ENCODE results near the gene HSPG2. TPM values are rescaled to one million over a fixed set of nuclear protein-coding genes. Genes with fewer than 3 reads are reported as not detected.

The HSPG2 gene
- total and polyA plus RNA-seq, 2 donors (not counting 1 experiment from before 2014, with no cell fraction given): 2.0 to 4.5 TPM

DNA sequence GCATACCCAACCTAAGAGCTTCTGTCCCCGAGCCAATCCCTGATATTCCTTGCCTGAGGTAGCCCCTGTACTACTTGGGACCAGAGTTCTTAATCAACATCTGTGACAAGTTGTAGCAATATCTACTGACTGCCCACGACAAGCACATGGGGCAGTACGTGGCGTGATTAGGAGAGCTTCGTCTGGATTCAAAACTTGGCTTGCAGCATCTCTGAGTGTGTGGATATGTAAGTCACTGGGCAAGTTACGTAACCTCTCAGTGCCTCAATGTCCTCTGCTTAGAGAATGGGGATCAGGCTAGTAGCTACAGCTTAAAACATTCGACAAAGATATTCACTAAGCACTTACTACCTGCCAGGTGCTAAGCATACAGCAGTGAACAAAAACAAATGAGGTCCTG, 5.0 kb downstream of the HSPG2 start:
- Mint-ChIP-seq H3K4me1 (peaks cover 9% of the 10 kb centered on the region), H3K4me3 (no peak overlapping the region), H3K27me3 (peaks cover 20% of the 10 kb centered on the region), H3K9me3 (ENCODE audit: insufficient read depth) (no peaks in the 10 kb centered on the region), H3K27ac (no peak overlapping the region)
- H3K9me3 ChIP-seq (ENCODE audit: control extremely low read depth in 1 of 3, control insufficient read depth in 2 of 3, insufficient read depth in 1 of 3, low read length in 2 of 3): peaks cover 0 to 4% (median 0%) of the 10 kb centered on the region in 3 donors
- H3K9ac ChIP-seq (ENCODE audit: low read length): no peak overlapping the region
- peaks cover 6 to 7% of the 10 kb centered on the region in 2 donors for H3K4me1 ChIP-seq (ENCODE audit: control insufficient read depth in 2 of 2, insufficient read depth in 2 of 2, low read length in 2 of 2)
- CTCF ChIA-PET: no interaction called here
- H3K79me2 ChIP-seq (ENCODE audit: control insufficient read depth, insufficient read depth, low read length): no peaks in the 10 kb centered on the region
- 97% methylated on average over 5 of the region's 7 CpGs for WGBS (ENCODE audit: insufficient coverage)
- TF ChIP-seq, protein P1, sequence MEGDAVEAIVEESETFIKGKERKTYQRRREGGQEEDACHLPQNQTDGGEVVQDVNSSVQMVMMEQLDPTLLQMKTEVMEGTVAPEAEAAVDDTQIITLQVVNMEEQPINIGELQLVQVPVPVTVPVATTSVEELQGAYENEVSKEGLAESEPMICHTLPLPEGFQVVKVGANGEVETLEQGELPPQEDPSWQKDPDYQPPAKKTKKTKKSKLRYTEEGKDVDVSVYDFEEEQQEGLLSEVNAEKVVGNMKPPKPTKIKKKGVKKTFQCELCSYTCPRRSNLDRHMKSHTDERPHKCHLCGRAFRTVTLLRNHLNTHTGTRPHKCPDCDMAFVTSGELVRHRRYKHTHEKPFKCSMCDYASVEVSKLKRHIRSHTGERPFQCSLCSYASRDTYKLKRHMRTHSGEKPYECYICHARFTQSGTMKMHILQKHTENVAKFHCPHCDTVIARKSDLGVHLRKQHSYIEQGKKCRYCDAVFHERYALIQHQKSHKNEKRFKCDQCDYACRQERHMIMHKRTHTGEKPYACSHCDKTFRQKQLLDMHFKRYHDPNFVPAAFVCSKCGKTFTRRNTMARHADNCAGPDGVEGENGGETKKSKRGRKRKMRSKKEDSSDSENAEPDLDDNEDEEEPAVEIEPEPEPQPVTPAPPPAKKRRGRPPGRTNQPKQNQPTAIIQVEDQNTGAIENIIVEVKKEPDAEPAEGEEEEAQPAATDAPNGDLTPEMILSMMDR (IDR thresholded peaks at IDR 0.05): no peak
- no peak for TF ChIP-seq EZH2 (IDR thresholded peaks at IDR 0.05; ENCODE audit: borderline replicate concordance, insufficient read depth, low read depth, low read length, poor library complexity, severe bottlenecking)
- DNase-seq (no peak), ATAC-seq (ENCODE audit: low read depth) (no peak)
- no peaks in the 10 kb centered on the region for H4K20me1 ChIP-seq (ENCODE audit: control insufficient read depth, insufficient read depth, low read length, poor library complexity, severe bottlenecking)
- no peak overlapping the region for H2AFZ ChIP-seq (ENCODE audit: insufficient read depth, low read depth, low read length, poor library complexity, severe bottlenecking)
- intact Hi-C loops (cut with micrococcal nuclease): no loop called here
- no peak overlapping the region for H3K4me3 ChIP-seq (ENCODE audit: control extremely low read depth in 1 of 5, extremely low read depth in 1 of 5, insufficient read depth in 1 of 5, low read depth in 2 of 5, low read length in 4 of 5)
- H3K4me2 ChIP-seq (replicated peaks; ENCODE audit: low read depth, low read length, poor library complexity, severe bottlenecking): no peak overlapping the region
- no peak overlapping the region for H3K27ac ChIP-seq (ENCODE audit: low read length in 2 of 2)
- H3K36me3 ChIP-seq (replicated peaks in 1 of 2; ENCODE audit: control extremely low read depth in 1 of 2, control insufficient read depth in 1 of 2, extremely low read depth in 1 of 2, insufficient read depth in 2 of 2, low read length in 1 of 2): no peaks in the 10 kb centered on the region
- peaks cover 0 to 28% (median 4%) of the 10 kb centered on the region in 4 experiments for H3K27me3 ChIP-seq (replicated peaks in 1 of 4; ENCODE audit: control extremely low read depth in 1 of 4, control insufficient read depth in 3 of 4, insufficient read depth in 4 of 4, low read length in 3 of 4)
- POLR2A ChIA-PET: no interaction called here

DNA sequence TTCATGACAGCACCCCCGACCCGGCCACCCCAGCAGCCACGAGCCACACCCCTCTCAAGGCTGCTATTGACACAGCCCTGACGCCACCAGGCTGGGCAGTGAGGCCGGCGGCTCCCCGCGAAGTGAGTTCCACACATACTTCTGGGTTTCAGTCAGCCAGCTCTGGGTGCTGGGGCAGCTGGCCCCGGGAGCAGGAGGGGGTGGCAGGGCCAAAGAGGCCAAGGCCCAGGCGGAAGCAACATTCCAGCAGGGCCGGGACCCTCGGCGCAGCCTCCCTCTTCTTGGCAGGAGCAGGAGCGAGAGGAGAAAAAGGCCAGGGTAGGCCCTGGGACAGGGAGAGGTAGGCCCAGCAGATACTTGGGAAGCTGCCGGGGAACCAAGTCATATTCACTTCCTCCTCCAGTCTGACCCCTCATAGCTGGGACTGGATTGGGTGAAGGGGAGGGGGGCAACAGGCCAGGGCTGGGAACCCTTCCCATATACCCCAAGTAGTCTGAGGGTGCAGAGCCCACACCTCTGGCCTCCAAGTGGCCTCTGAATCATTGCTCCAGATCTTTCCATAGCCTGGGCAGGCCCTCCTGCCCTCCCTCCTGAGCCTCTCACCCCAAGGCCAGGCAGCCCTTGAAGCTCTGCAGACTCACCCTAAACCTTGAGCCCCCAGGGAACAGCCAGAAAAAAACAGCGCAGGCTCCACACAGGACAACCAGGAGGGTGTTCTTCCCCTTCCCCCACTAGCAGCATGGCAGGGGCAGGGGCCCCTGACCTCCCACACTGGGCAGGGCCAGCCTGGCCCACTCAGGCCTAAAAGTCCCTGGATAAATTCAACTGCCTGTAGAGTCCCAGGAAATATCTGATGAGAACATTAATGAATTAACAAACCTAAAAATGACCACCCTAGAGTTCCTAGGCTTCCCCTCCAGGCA, 5.7 kb downstream of the HSPG2 start:
- no peak overlapping the region for H3K4me3 Mint-ChIP-seq
- no peak overlapping the region for H3K27ac Mint-ChIP-seq
- Histone ChIP-seq H3K36me3 (replicated peaks in 1 of 2; ENCODE audit: control extremely low read depth in 1 of 2, control insufficient read depth in 1 of 2, extremely low read depth in 1 of 2, insufficient read depth in 2 of 2, low read length in 1 of 2) (no peaks in the 10 kb centered on the region), H3K4me2 (replicated peaks; ENCODE audit: low read depth, low read length, poor library complexity, severe bottlenecking) (no peak overlapping the region), H3K27ac (ENCODE audit: low read length in 2 of 2) (no peak overlapping the region), H3K4me3 (ENCODE audit: control extremely low read depth in 1 of 5, extremely low read depth in 1 of 5, insufficient read depth in 1 of 5, low read depth in 2 of 5, low read length in 4 of 5) (no peak overlapping the region), H3K4me1 (ENCODE audit: control insufficient read depth in 2 of 2, insufficient read depth in 2 of 2, low read length in 2 of 2) (peaks cover 3% of the 10 kb centered on the region in 2 donors), H3K27me3 (replicated peaks in 1 of 4; ENCODE audit: control extremely low read depth in 1 of 4, control insufficient read depth in 3 of 4, insufficient read depth in 4 of 4, low read length in 3 of 4) (peaks cover 0 to 25% (median 3%) of the 10 kb centered on the region in 4 experiments), H2AFZ (ENCODE audit: insufficient read depth, low read depth, low read length, poor library complexity, severe bottlenecking) (no peak overlapping the region), H3K9ac (ENCODE audit: low read length) (no peak overlapping the region), H4K20me1 (ENCODE audit: control insufficient read depth, insufficient read depth, low read length, poor library complexity, severe bottlenecking) (no peaks in the 10 kb centered on the region), H3K9me3 (ENCODE audit: control extremely low read depth in 1 of 3, control insufficient read depth in 2 of 3, insufficient read depth in 1 of 3, low read length in 2 of 3) (peaks cover 0 to 4% (median 0%) of the 10 kb centered on the region in 3 donors), H3K79me2 (ENCODE audit: control insufficient read depth, insufficient read depth, low read length) (no peaks in the 10 kb centered on the region)
- H3K27me3 Mint-ChIP-seq: peaks cover 18% of the 10 kb centered on the region
- no peaks in the 10 kb centered on the region for H3K9me3 Mint-ChIP-seq (ENCODE audit: insufficient read depth)
- intact Hi-C loops (cut with micrococcal nuclease): no loop called here
- ChIA-PET CTCF (no interaction called here), POLR2A (no interaction called here)
- WGBS (ENCODE audit: insufficient coverage): 89% methylated on average over 14 of the region's 16 CpGs
- H3K4me1 Mint-ChIP-seq: peaks cover 7% of the 10 kb centered on the region
- DNase-seq: no peak
- TF ChIP-seq EZH2 (IDR thresholded peaks at IDR 0.05; ENCODE audit: borderline replicate concordance, insufficient read depth, low read depth, low read length, poor library complexity, severe bottlenecking): no peak
- TF ChIP-seq, protein P1 (IDR thresholded peaks at IDR 0.05): no peak
- no peak for ATAC-seq (ENCODE audit: low read depth)

Data from B cell (primary cell).